ENCODE data around the gene MOCS3.
"Not testable (repeated sequence)": the region's sequence is repeated elsewhere in the genome, so short reads cannot be mapped to it uniquely, and the experiment has no call there.

MOCS3 gene

DNA sequence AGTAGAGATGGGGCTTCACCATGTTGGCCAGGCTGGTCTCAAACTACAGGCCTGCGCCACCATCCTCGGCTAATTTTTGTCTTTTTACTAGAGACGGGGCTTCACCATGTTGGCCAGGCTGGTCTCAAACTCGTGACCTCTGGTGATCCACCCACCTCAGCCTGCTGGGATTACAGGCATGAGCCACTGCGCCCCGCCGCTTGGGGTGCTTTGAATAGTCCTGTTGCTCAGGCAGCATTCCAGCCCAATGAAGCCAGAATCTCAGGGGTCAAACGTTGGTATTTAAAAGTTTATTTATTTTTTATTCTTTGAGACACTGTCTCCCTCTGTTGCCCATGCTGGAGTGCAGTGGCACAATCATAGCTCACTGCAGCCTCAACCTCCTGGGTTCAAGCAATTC lies 11.3 kb downstream of the MOCS3 start:
- Histone ChIP-seq H3K36me3 (ENCODE audit: insufficient read depth, low read depth, low read length) (no peaks in the 10 kb centered on the region), H3K9ac (ENCODE audit: low read depth, low read length) (no peak overlapping the region), H3K27me3 (ENCODE audit: insufficient read depth, low read length) (no peaks in the 10 kb centered on the region), H3K9me3 (ENCODE audit: insufficient read depth, low read depth, low read length) (no peaks in the 10 kb centered on the region), H3K27ac (ENCODE audit: low read length) (no peak overlapping the region), H3K4me1 (ENCODE audit: insufficient read depth, low read length) (no peaks in the 10 kb centered on the region; the same call in 1 of the 2 replicates), H3K4me3 (ENCODE audit: low read length) (no peak overlapping the region)

DNA sequence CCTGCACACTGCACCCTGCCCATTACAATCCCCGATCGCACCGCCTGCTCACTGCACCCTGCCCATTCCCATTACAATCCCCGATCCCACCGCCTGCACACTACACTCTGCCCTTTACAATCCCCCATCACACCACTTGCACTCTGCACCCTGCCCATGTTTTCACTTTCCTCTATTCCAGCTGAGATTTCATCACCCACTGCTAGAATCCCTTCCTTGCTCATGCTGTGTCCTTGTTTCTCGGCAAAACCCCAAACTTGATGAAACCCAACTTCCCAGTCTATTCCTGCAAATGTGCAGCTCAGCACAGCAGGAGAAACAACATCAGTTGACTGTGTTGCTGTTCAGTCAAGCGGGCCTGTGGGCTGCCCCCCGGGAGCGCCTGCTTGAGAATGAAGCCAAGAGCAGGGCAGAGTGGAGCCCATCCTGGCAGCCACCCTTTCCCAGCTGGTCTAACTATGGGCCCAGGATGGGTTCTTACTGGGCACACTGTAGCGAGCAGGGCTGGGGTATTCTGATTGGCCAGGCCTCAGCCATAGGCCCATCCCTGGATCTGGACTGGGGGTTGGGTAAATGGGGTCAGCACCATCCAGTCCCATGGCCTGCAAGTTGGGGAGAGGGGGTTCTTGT lies 17.2 kb downstream of the MOCS3 start:
- no peak overlapping the region for H3K27ac ChIP-seq (ENCODE audit: low read length)
- H3K36me3 ChIP-seq (ENCODE audit: insufficient read depth, low read depth, low read length), result no peaks in the 10 kb centered on the region
- H3K9ac ChIP-seq (ENCODE audit: low read depth, low read length), result no peak overlapping the region
- no peaks in the 10 kb centered on the region for H3K27me3 ChIP-seq (ENCODE audit: insufficient read depth, low read length)
- H3K4me3 ChIP-seq (ENCODE audit: low read length), result no peak overlapping the region
- H3K9me3 ChIP-seq (ENCODE audit: insufficient read depth, low read depth, low read length), result no peaks in the 10 kb centered on the region
- H3K4me1 ChIP-seq (ENCODE audit: insufficient read depth, low read length), result no peaks in the 10 kb centered on the region

DNA sequence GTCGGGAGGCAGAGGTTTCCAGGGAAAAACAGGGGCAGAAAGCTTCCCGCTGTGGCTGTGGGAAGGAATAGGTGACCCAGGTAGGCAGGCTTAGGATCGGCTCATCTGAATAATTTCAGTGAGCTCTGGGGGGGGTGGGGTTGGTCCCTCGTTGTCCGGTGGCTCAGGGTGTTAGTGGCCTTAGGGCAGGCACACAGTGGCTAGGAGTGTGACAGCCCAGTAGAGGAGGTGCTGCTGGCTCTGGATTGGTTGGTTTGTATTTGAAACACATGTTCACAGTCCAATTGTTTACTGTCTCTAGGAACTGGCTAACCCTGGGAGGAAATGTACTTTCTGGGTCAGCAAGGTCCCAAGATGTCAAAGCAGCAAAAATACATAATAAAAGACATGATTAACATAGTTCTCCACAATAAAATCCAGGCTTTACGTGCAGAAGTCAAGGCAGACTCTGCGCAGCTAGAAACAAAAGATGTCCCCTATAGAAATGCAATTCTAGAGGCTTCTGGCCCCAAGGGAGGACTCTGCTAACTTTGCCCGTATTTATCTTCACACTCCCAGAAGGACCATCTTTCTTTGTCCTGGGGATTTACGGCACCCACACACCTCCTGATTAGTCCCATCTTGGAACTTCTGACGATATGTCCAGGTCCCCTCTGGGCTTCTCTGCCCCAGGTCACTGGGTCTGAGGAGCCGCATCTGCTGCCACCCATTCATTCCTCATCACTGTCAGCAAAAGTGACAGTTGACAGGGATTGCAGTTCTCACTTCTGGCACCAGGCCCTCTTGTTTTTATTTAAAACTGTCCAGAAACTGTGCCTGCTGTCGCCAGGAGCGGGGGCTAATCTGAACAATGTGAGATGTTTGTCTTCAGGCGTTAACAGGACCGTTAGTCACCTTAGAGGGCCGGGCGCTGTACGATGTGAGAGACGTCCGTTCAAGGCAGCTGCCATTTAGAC lies 18.7 kb downstream of the MOCS3 start:
- Histone ChIP-seq H3K27ac (ENCODE audit: low read length) (no peak overlapping the region), H3K36me3 (ENCODE audit: insufficient read depth, low read depth, low read length) (no peaks in the 10 kb centered on the region), H3K4me3 (ENCODE audit: low read length) (no peak overlapping the region), H3K9me3 (ENCODE audit: insufficient read depth, low read depth, low read length) (no peaks in the 10 kb centered on the region), H3K4me1 (ENCODE audit: insufficient read depth, low read length) (no peaks in the 10 kb centered on the region), H3K9ac (ENCODE audit: low read depth, low read length) (no peak overlapping the region), H3K27me3 (ENCODE audit: insufficient read depth, low read length) (no peaks in the 10 kb centered on the region)

DNA sequence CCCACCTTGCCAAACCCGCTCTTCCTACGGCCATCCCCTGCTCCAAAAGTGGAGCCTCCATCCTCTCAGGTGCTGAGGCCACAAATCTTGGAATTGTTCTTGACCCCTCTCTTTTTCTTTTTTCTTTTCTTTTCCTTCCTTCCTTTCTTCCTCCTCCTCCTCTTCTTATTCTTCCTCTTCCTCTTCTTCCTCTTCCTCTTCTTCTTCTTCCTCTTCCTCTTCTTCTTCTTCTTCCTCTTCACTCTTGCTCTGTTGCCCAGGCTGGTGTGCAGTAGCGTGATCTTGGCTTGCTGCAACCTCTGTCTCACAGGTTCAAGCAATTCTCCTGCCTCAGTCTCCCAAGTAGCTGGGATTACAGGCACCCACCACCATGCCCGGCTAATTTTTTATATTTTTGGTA lies 19.9 kb downstream of the MOCS3 start:
- not testable (repeated sequence) for H3K27me3 ChIP-seq (ENCODE audit: insufficient read depth, low read length); H3K9me3 ChIP-seq (ENCODE audit: insufficient read depth, low read depth, low read length); H3K27ac ChIP-seq (ENCODE audit: low read length); H3K4me3 ChIP-seq (ENCODE audit: low read length); H3K9ac ChIP-seq (ENCODE audit: low read depth, low read length); H3K4me1 ChIP-seq (ENCODE audit: insufficient read depth, low read length); H3K36me3 ChIP-seq (ENCODE audit: insufficient read depth, low read depth, low read length)

DNA sequence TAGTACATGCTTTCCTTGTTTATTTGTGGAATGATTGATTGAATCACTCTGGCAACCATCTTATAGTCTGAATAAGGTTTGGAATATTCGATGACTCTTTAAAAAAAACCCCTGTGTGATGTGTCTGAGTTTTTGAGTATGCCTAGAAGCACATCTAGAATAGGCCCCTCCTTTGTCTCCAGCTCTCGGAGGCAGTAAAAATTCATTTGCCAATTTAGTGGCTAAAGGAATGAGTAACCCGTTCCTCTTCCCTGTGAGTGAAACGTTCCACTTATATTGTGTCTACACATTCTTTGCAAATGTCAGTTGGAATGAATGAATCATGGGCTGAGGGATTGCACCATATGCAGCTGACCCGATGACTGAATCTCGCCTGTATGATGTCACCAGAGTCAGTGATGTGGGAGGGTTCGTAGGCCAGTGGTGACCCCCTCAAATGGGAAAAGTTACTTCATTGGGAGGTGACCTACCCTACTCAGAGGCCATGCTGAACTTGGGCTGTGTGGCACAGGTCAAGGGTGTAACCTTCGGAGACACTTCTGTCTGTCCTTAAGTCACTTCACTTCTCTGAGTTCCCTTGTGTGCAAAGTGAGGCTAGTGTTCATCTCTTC lies 21.6 kb downstream of the MOCS3 start:
- Histone ChIP-seq H3K9ac (ENCODE audit: low read depth, low read length) (no peak overlapping the region), H3K27ac (ENCODE audit: low read length) (no peak overlapping the region), H3K4me3 (ENCODE audit: low read length) (no peak overlapping the region), H3K27me3 (ENCODE audit: insufficient read depth, low read length) (no peaks in the 10 kb centered on the region), H3K9me3 (ENCODE audit: insufficient read depth, low read depth, low read length) (no peaks in the 10 kb centered on the region), H3K4me1 (ENCODE audit: insufficient read depth, low read length) (no peaks in the 10 kb centered on the region), H3K36me3 (ENCODE audit: insufficient read depth, low read depth, low read length) (no peaks in the 10 kb centered on the region)

DNA sequence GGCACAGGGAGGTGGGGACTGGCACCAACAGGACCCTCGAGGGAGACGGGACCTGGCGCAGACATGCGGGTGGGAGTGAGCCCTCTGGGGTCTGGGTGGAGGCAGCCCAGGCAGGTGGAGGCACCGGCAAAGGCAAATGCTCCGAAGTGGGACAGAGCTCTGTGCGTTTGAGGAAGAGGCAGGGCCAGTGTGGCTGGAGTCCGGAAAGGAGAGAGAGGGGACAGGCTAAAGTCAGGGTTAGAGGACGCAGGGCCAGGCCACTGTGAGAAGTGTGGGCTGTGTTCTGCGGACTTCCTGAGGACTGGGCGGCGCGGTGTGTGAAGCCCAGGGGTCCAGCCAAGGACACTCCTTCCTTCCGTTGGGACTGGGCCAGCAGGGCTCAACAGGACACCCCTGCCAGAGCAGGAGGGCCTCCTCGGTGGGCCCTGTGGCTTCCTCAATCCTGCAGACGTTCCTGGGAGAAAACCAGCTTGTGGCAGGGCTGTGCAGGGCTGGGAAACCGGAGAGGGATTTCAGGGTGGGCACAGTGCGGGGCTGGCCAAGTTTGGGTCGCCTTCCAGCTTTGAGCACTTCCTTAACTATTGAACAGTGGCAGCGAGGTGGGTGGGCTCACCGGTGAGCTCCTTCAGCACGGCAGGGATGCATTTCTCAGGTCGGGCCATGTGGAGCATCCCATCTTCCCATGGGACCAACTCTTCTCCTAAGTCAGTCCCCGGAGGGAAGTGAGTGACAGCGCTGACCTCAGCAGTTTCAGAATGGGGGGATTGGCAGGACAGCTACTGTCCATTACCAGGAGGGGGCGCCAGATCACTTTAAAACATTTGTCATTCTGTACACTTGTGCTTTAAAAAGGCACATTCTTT lies 22.5 kb downstream of the MOCS3 start:
- Histone ChIP-seq H3K9me3 (ENCODE audit: insufficient read depth, low read depth, low read length) (no peaks in the 10 kb centered on the region), H3K9ac (ENCODE audit: low read depth, low read length) (no peak overlapping the region), H3K4me3 (ENCODE audit: low read length) (no peak overlapping the region), H3K4me1 (ENCODE audit: insufficient read depth, low read length) (no peaks in the 10 kb centered on the region), H3K27ac (ENCODE audit: low read length) (no peak overlapping the region), H3K27me3 (ENCODE audit: insufficient read depth, low read length) (no peaks in the 10 kb centered on the region), H3K36me3 (ENCODE audit: insufficient read depth, low read depth, low read length) (no peaks in the 10 kb centered on the region)

DNA sequence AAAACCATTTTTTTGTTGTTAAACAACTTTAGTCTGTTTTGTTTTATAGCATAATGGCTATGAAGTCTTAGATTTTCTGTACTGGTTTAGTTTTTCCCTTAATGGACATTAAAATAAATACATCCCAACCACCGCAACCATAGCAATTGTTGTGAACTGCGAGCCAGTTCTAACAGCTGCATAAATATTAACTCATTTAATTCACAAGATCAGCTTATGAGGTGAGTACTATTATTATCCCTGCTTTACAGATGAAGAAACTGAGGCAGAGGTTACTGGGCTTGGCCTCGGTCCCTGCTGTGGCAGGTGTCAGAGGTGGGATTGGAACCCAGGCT lies 23.1 kb downstream of the MOCS3 start:
- no peaks in the 10 kb centered on the region for H3K27me3 ChIP-seq (ENCODE audit: insufficient read depth, low read length)
- no peak overlapping the region for H3K4me3 ChIP-seq (ENCODE audit: low read length)
- no peaks in the 10 kb centered on the region for H3K9me3 ChIP-seq (ENCODE audit: insufficient read depth, low read depth, low read length)
- H3K27ac ChIP-seq (ENCODE audit: low read length), result no peak overlapping the region
- no peaks in the 10 kb centered on the region for H3K4me1 ChIP-seq (ENCODE audit: insufficient read depth, low read length)
- no peaks in the 10 kb centered on the region for H3K36me3 ChIP-seq (ENCODE audit: insufficient read depth, low read depth, low read length)
- no peak overlapping the region for H3K9ac ChIP-seq (ENCODE audit: low read depth, low read length)

DNA sequence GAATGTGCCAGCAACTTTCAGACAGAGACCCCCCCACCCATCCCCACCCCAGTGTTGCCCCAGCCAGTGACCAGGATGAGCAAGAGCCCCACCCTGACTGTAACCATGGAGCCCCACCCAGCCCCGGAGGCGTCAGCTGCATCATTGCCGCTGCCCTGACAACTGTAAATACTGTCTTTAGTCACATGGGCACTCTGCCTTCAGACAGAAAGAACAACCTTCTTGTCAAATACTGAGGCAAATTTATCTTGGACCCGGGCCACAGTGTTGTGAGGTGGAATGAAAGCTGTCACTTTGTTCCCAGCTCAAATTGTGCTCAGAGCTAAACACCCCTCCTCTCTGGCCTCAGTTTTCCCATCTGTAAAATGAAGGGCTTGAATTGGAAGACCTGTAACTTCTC lies 23.7 kb downstream of the MOCS3 start:
- H3K9ac ChIP-seq (ENCODE audit: low read depth, low read length), result no peak overlapping the region
- no peaks in the 10 kb centered on the region for H3K27me3 ChIP-seq (ENCODE audit: insufficient read depth, low read length)
- no peaks in the 10 kb centered on the region for H3K4me1 ChIP-seq (ENCODE audit: insufficient read depth, low read length)
- H3K36me3 ChIP-seq (ENCODE audit: insufficient read depth, low read depth, low read length), result no peaks in the 10 kb centered on the region
- no peak overlapping the region for H3K27ac ChIP-seq (ENCODE audit: low read length)
- H3K4me3 ChIP-seq (ENCODE audit: low read length), result no peak overlapping the region
- H3K9me3 ChIP-seq (ENCODE audit: insufficient read depth, low read depth, low read length), result no peaks in the 10 kb centered on the region

DNA sequence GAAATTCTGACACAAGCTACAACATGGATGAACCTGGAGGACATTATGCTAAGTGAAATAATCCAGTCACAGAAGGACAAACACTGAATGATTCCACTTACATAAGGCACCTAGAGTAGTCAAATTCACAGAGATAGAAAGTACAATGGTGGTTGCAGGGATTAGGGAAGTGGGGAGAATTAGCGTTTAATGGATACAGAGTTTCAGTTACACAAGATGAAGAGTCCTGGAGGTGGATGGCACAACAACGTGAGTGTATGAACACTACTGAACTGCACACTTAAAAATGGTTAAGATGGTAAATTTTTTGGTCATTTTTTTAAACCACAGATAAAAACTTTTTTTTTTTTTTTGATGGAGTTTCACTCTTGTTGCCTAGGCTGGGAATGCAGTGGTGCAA lies 24.7 kb downstream of the MOCS3 start:
- no peak overlapping the region for H3K9ac ChIP-seq (ENCODE audit: low read depth, low read length)
- no peak overlapping the region for H3K27ac ChIP-seq (ENCODE audit: low read length)
- H3K4me1 ChIP-seq (ENCODE audit: insufficient read depth, low read length), result peaks cover 4% of the 10 kb centered on the region; the same call in 1 of the 2 replicates
- H3K36me3 ChIP-seq (ENCODE audit: insufficient read depth, low read depth, low read length), result no peaks in the 10 kb centered on the region
- no peaks in the 10 kb centered on the region for H3K27me3 ChIP-seq (ENCODE audit: insufficient read depth, low read length)
- H3K4me3 ChIP-seq (ENCODE audit: low read length), result no peak overlapping the region
- no peaks in the 10 kb centered on the region for H3K9me3 ChIP-seq (ENCODE audit: insufficient read depth, low read depth, low read length)

DNA sequence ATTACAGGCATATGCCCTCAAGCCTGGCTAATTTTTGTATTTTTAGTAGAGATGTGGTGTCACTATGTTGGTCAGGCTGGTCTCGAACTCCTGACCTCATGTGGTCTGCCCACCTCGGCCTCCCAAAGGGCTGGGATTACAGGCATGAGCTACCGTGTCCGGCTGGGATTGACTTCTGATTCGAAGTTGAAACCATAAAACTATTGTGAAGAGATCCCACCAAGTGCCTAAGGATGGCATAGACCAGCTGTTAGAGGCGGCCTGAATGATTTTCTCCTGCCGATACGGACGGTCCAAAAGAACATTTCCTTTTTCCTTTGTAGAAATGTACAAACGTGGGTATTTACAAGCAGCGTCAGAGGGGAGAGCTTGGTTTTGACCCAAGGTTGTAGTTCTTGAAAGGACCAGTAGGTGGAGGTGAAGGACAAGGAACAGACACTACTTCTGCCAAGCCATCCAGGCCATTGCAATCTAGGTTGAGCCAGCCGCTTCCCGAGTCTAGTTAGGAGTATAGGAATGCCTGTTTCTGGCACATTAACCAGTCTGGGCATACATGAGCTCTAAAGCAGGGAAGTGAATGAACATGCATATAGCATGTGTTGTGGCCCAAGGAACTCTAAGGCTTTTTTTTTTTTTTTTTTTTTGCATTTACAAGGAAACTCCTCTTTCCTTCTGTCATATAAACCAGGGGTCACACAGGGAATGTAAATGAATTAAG lies 29.0 kb downstream of the MOCS3 start:
- H3K4me3 ChIP-seq (ENCODE audit: low read length), result no peak overlapping the region
- H3K9ac ChIP-seq (ENCODE audit: low read depth, low read length), result no peak overlapping the region
- H3K27me3 ChIP-seq (ENCODE audit: insufficient read depth, low read length), result no peaks in the 10 kb centered on the region
- peaks cover 24% of the 10 kb centered on the region; the same call in 1 of the 2 replicates for H3K4me1 ChIP-seq (ENCODE audit: insufficient read depth, low read length)
- no peaks in the 10 kb centered on the region for H3K9me3 ChIP-seq (ENCODE audit: insufficient read depth, low read depth, low read length)
- H3K36me3 ChIP-seq (ENCODE audit: insufficient read depth, low read depth, low read length), result no peaks in the 10 kb centered on the region
- H3K27ac ChIP-seq (ENCODE audit: low read length), result no peak overlapping the region

DNA sequence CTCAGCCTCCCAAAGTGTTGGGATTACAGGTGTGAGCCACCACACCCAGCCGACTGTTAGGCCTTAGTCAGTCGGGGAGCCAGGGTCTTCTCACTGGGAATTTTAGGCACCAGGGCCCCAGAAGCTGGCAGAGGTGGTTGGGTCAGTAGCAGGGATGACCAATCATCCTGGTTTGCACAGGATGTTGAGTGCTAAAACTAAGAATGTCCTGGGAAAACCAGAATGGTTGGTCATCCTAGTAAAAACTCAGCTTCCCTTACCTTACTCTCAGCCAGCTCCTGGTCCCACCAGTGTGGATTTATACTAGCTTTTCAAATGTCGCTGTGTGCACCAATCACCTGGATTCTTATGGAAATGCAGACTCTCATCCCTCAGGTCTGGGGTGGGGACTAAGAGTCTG lies 32.5 kb downstream of the MOCS3 start:
- no peaks in the 10 kb centered on the region for H3K36me3 ChIP-seq (ENCODE audit: insufficient read depth, low read depth, low read length)
- peak overlapping the region; percentile 7; the same call in 1 of the 2 replicates for H3K4me3 ChIP-seq (ENCODE audit: low read length)
- H3K4me1 ChIP-seq (ENCODE audit: insufficient read depth, low read length), result peaks cover 27% of the 10 kb centered on the region; the same call in 1 of the 2 replicates
- H3K9me3 ChIP-seq (ENCODE audit: insufficient read depth, low read depth, low read length), result no peaks in the 10 kb centered on the region
- H3K27ac ChIP-seq (ENCODE audit: low read length), result no peak overlapping the region
- no peaks in the 10 kb centered on the region for H3K27me3 ChIP-seq (ENCODE audit: insufficient read depth, low read length)
- peak overlapping the region; percentile 22; the same call in 1 of the 2 replicates for H3K9ac ChIP-seq (ENCODE audit: low read depth, low read length)

All from iPS-20b (cell line).